Melanocyte of skin (primary cell): ENCODE results near the gene AFF4. TPM values are rescaled to one million over a fixed set of nuclear protein-coding genes. Genes with fewer than 3 reads are reported as not detected.

Source experiments
- small RNA-seq, 2 donors: library from RNA; depleted of rRNA; stranded (forward); fragments of <200 nt; gene quantifications; one replicate each; pipeline ENCODE3, GENCODE V24; 2012
- total RNA-seq, 2 donors: library from RNA; depleted of rRNA; stranded (reverse); fragments of >200 nt; gene quantifications; 2 replicates each; pipeline ENCODE4 v1.2.3, GENCODE V29; 2012

The AFF4 gene
- 10 to 100 TPM; 82.3 to 88.8 TPM for total RNA-seq

GRCh38 chr5:132963171-132964104, at the start of gene AFF4:
AFF4 (minus strand) TSS chr5:132963634; CDS start chr5:132937189, 26,445 bp downstream.

GRCh38 chr5:132873119-132873929, 90.1 kb downstream of the AFF4 start, which contains the start of gene LEAP2:
LEAP2 (plus strand) TSS chr5:132873668; CDS start chr5:132873695, 27 bp downstream.

GRCh38 chr5:132866342-132867045, 96.9 kb downstream of the AFF4 start, which contains the start of the genes GDF9 and UQCRQ:
GDF9 (minus strand) TSS chr5:132866469; CDS start chr5:132864533, 1,936 bp downstream.
UQCRQ (plus strand) TSS chr5:132866642; CDS start chr5:132866882, 240 bp downstream.

GRCh38 chr5:132830436-132831094, 132.9 kb downstream of the AFF4 start, which contains the start of gene SHROOM1:
SHROOM1 (minus strand) TSS chr5:132830647; CDS start chr5:132826140, 4,507 bp downstream.

Small RNA genes within 50 kb of the gene (small RNA-seq; reads per million reads assigned to genes)
- gene AC113410.1: 0 reads per million in 2 donors
- gene ATP6V0E1P1: 0 reads per million in 2 donors
- 0 reads per million in 2 donors for gene RF00019
- gene RNA5SP192: 0 reads per million in 2 donors

Other genes with a start within 250 kb of the AFF4 start
- 10 to 100 TPM; 14.8 to 15.3 TPM for gene KIF3A, start 226.1 kb downstream of the AFF4 start, total RNA-seq
- under 1 TPM in 1 of 2 donors, not detected in 1; under 0.01 TPM for gene CCNI2, start 216.2 kb downstream of the AFF4 start, total RNA-seq
- gene SEPTIN8, start 186.4 kb downstream of the AFF4 start, total RNA-seq: 10 to 100 TPM; 26.0 to 29.3 TPM
- gene SOWAHA, start 150.3 kb downstream of the AFF4 start, total RNA-seq: not detected
- 1 to 10 TPM in 1 of 2 donors, under 1 TPM in 1; 1.00 to 4.1 TPM for gene SHROOM1, start 133.0 kb downstream of the AFF4 start, total RNA-seq
- under 1 TPM; 0.33 to 0.34 TPM for gene GDF9, start 97.2 kb downstream of the AFF4 start, total RNA-seq
- 100 to 1,000 TPM; 133 to 139 TPM for gene UQCRQ, start 97.0 kb downstream of the AFF4 start, total RNA-seq
- gene LEAP2, start 90.0 kb downstream of the AFF4 start, total RNA-seq: under 1 TPM in 1 of 2 donors, not detected in 1; 0.67 TPM
- gene ZCCHC10, start 62.9 kb upstream of the AFF4 start, total RNA-seq: 10 to 100 TPM in 1 of 2 donors, 1 to 10 TPM in 1; 7.6 to 16.3 TPM
- 100 to 1,000 TPM; 134 to 187 TPM for gene HSPA4, start 88.4 kb upstream of the AFF4 start, total RNA-seq